ENCODE data around the gene TRIM44.

The TRIM44 gene

DNA sequence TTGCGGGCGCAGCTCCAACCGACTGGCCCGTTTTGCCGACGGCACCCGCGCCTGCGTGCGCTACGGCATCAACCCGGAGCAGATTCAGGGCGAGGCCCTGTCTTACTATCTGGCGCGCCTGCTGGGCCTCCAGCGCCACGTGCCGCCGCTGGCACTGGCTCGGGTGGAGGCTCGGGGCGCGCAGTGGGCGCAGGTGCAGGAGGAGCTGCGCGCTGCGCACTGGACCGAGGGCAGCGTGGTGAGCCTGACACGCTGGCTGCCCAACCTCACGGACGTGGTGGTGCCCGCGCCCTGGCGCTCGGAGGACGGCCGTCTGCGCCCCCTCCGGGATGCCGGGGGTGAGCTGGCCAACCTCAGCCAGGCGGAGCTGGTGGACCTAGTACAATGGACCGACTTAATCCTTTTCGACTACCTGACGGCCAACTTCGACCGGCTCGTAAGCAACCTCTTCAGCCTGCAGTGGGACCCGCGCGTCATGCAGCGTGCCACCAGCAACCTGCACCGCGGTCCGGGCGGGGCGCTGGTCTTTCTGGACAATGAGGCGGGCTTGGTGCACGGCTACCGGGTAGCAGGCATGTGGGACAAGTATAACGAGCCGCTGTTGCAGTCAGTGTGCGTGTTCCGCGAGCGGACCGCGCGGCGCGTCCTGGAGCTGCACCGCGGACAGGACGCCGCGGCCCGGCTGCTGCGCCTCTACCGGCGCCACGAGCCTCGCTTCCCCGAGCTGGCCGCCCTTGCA lies 43.3 kb upstream of the TRIM44 start:
- Histone ChIP-seq H3K27me3 (no peaks in the 10 kb centered on the region), H4K20me1 (peaks cover 0 to 48% (median 19%) of the 10 kb centered on the region in 11 experiments; a peak in 12 of 22 replicates), H3K9me3 (replicated peaks in 1 of 11) (no peaks in the 10 kb centered on the region), H3K4me3 (peak overlapping the region; percentile 68 to 89 (median 82)), H3K9ac (peak overlapping the region; percentile 90 to 99 (median 95)), H3K27ac (peak overlapping the region; percentile 76 to 97 (median 95)), H3K4me1 (peaks cover 46 to 55% (median 49%) of the 10 kb centered on the region in 10 experiments), H3K36me3 (peaks cover 0 to 13% (median 0%) of the 10 kb centered on the region in 11 experiments; a peak in 4 of 22 replicates), H3K4me2 (peak overlapping the region; percentile 85 to 99 (median 97))
- no peak for TF ChIP-seq Cebpa-rat (IDR thresholded peaks at IDR 0.05)

DNA sequence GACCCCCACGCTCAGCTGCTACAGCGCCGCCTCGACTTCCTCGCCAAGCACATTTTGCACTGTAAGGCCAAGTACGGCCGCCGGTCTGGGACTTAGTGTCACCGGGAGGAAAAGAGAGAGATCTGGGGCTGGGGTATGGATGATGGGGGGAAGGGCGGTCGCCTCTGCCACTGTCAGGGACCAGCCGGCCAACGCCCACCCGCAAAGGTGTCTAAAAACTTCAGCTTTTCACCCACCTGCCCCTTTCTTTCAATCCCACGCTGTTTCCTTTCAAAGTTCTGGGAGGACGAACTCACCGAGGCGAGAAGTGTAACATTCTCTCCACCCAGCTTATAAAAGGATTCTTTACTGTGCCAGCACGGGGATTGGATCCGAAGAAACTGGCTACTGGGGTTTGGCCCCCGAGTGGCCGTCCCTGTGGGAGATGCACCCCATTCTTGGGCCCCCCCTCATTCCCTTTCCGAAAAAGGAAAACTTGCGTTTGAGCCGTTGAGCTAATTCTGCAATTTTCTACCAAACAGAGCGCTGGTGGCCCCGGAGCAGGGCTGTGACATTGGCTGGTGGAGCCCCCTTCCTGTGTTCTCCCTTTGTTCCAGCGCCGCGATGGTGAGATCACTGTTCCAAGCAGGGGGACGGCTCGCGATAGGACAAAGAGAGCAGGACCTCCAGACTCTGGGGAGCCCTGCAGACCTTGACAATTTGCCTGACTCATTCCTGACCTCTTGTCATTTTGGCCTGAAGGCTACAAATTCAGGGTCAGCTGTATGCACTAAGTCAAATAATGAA lies 42.5 kb upstream of the TRIM44 start:
- Histone ChIP-seq H3K27ac (peak overlapping the region; percentile 23 to 97 (median 95); a peak in 21 of 22 replicates), H3K9ac (peak overlapping the region; percentile 90 to 99 (median 95)), H3K27me3 (no peaks in the 10 kb centered on the region), H3K4me3 (peak overlapping the region; percentile 68 to 89 (median 82)), H4K20me1 (peaks cover 0 to 48% (median 19%) of the 10 kb centered on the region in 11 experiments; a peak in 12 of 22 replicates), H3K36me3 (peaks cover 0 to 13% (median 0%) of the 10 kb centered on the region in 11 experiments; a peak in 4 of 22 replicates), H3K4me2 (peak overlapping the region; percentile 85 to 99 (median 97)), H3K4me1 (peaks cover 46 to 55% (median 49%) of the 10 kb centered on the region in 10 experiments), H3K9me3 (replicated peaks in 1 of 11) (no peaks in the 10 kb centered on the region)
- no peak for TF ChIP-seq Cebpa-rat (IDR thresholded peaks at IDR 0.05)

- peak overlapping the region; percentile 68 to 89 (median 82); a peak in 19 of 20 replicates for H3K4me3 ChIP-seq
- no peak for TF ChIP-seq Cebpa-rat (IDR thresholded peaks at IDR 0.05)
- H3K27me3 ChIP-seq, result no peaks in the 10 kb centered on the region
- peak overlapping the region in 7 of 11 experiments; percentile 95 to 97 (median 96); a peak in 12 of 22 replicates for H3K27ac ChIP-seq
- H3K9me3 ChIP-seq (replicated peaks in 1 of 11), result no peaks in the 10 kb centered on the region
- H3K9ac ChIP-seq, result peak overlapping the region in 10 of 11 experiments; percentile 16 to 99 (median 95); a peak in 17 of 22 replicates
- H3K4me2 ChIP-seq, result peak overlapping the region; percentile 85 to 99 (median 97)
- H3K4me1 ChIP-seq, result peaks cover 46 to 55% (median 49%) of the 10 kb centered on the region in 10 experiments
- peaks cover 0 to 48% (median 19%) of the 10 kb centered on the region in 11 experiments; a peak in 12 of 22 replicates for H4K20me1 ChIP-seq
- peaks cover 0 to 13% (median 0%) of the 10 kb centered on the region in 11 experiments; a peak in 4 of 22 replicates for H3K36me3 ChIP-seq
Observed at GRCh38 chr11:35620795-35621194, 41.8 kb upstream of the TRIM44 start.

DNA sequence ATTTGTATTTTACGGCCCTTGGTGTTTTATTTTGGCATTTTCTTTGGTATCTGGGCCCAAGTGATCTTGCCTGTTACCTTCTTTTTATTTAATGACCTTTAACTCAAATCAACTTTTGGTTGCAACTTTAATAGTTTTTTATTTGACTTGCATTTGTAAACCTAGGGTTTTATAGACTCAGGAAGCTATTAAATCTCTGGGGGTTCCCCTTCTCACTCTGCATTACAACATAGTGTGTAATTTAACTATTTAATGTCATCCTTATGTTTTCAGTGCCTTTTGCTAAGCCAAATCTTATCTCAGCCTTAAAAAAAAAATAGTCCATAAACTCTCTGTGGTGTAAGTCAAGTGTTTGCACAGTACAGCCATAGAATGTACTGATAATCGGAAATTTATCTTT lies 41.0 kb upstream of the TRIM44 start:
- Histone ChIP-seq H3K9me3 (replicated peaks in 1 of 11) (no peaks in the 10 kb centered on the region), H3K27ac (peak overlapping the region in 7 of 11 experiments; percentile 19 to 97 (median 96); a peak in 12 of 22 replicates), H3K27me3 (no peaks in the 10 kb centered on the region), H3K4me3 (peak overlapping the region in 9 of 10 experiments; percentile 68 to 89 (median 81); a peak in 15 of 20 replicates), H3K9ac (peak overlapping the region in 8 of 11 experiments; percentile 91 to 99 (median 96); a peak in 16 of 22 replicates), H3K4me1 (peaks cover 43 to 52% (median 46%) of the 10 kb centered on the region in 10 experiments), H3K36me3 (peaks cover 0 to 13% (median 0%) of the 10 kb centered on the region in 11 experiments; a peak in 4 of 22 replicates), H3K4me2 (peak overlapping the region; percentile 72 to 99 (median 96)), H4K20me1 (peaks cover 0 to 48% (median 19%) of the 10 kb centered on the region in 11 experiments; a peak in 12 of 22 replicates)
- no peak for TF ChIP-seq Cebpa-rat (IDR thresholded peaks at IDR 0.05)

- Histone ChIP-seq H4K20me1 (peaks cover 0 to 48% (median 19%) of the 10 kb centered on the region in 11 experiments; a peak in 12 of 22 replicates), H3K9ac (peak overlapping the region in 3 of 11 experiments; percentile 2 to 99 (median 97); a peak in 2 of 22 replicates), H3K9me3 (replicated peaks in 1 of 11) (no peaks in the 10 kb centered on the region), H3K27me3 (no peaks in the 10 kb centered on the region), H3K4me1 (peaks cover 39 to 47% (median 42%) of the 10 kb centered on the region in 10 experiments), H3K27ac (peak overlapping the region in 1 of 11 experiments; percentile 97; a peak in 2 of 22 replicates), H3K4me2 (peak overlapping the region; percentile 72 to 99 (median 96); a peak in 21 of 22 replicates), H3K36me3 (peaks cover 0 to 13% (median 0%) of the 10 kb centered on the region in 11 experiments; a peak in 4 of 22 replicates), H3K4me3 (peak overlapping the region in 2 of 10 experiments; percentile 68 to 76; a peak in 4 of 20 replicates)
- no peak for TF ChIP-seq Cebpa-rat (IDR thresholded peaks at IDR 0.05)
Observed at GRCh38 chr11:35622070-35622469, 40.5 kb upstream of the TRIM44 start.

GRCh38 chr11:35623621-35624168 lies 38.9 kb upstream of the TRIM44 start:
- H3K36me3 ChIP-seq, result peaks cover 0 to 13% (median 0%) of the 10 kb centered on the region in 11 experiments; a peak in 4 of 22 replicates
- H3K4me2 ChIP-seq, result peak overlapping the region in 8 of 11 experiments; percentile 11 to 99 (median 72); a peak in 11 of 22 replicates
- H3K27ac ChIP-seq, result no peak overlapping the region
- TF ChIP-seq Cebpa-rat (IDR thresholded peaks at IDR 0.05), result no peak
- H4K20me1 ChIP-seq, result peaks cover 0 to 48% (median 19%) of the 10 kb centered on the region in 11 experiments; a peak in 11 of 22 replicates
- no peak overlapping the region for H3K4me3 ChIP-seq
- no peak overlapping the region for H3K9ac ChIP-seq
- no peaks in the 10 kb centered on the region for H3K27me3 ChIP-seq
- no peaks in the 10 kb centered on the region for H3K9me3 ChIP-seq (replicated peaks in 1 of 11)
- peaks cover 30 to 40% (median 33%) of the 10 kb centered on the region in 10 experiments for H3K4me1 ChIP-seq

DNA sequence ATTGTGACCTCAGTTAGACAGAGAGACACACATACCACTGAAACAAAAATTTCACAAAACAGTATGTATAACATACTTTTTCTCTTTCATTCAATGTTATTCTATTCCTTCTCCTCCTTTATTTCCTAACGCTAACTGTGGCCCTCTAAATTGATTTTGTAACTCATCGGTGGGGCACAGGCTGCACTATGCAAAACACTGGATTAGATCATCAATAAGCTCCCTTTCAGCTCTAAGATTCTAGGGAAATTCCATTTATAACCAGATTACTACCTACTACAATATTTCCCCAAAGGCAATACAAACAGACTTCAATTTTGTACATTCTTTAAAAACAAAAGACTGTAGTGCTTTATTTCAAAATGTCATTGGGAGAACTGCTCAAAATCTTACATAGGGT lies 38.3 kb upstream of the TRIM44 start:
- Histone ChIP-seq H3K27ac (no peak overlapping the region), H3K9ac (no peak overlapping the region), H3K4me2 (no peak overlapping the region), H3K4me3 (no peak overlapping the region), H3K4me1 (peaks cover 30 to 40% (median 33%) of the 10 kb centered on the region in 10 experiments), H3K27me3 (no peaks in the 10 kb centered on the region), H3K9me3 (replicated peaks in 1 of 11) (no peaks in the 10 kb centered on the region), H4K20me1 (peaks cover 0 to 41% (median 19%) of the 10 kb centered on the region in 11 experiments; a peak in 11 of 22 replicates), H3K36me3 (peaks cover 0 to 13% (median 0%) of the 10 kb centered on the region in 11 experiments; a peak in 4 of 22 replicates)
- TF ChIP-seq Cebpa-rat (IDR thresholded peaks at IDR 0.05), result no peak

DNA sequence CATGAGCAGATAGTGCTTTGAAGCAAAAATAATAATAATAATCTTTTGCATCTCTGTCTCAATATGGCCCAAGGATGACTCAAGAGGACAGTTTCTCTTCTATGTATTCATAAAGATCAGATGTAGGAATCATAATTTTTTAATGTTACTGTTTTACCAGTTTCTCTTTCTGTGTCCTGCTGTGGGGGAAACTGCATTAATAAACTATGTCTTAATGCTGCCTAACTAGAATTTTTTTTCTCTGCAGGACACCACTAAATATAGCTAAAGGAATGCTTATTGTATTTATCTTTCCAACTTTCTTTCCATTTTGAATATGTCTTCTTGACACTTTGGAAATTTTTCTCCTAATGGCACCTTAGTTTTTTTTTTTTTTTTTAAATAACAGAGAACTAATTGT lies 37.8 kb upstream of the TRIM44 start:
- H3K9ac ChIP-seq, result no peak overlapping the region
- H3K4me1 ChIP-seq, result peaks cover 30 to 40% (median 33%) of the 10 kb centered on the region in 10 experiments
- no peaks in the 10 kb centered on the region for H3K27me3 ChIP-seq
- peaks cover 0 to 38% (median 19%) of the 10 kb centered on the region in 11 experiments; a peak in 11 of 22 replicates for H4K20me1 ChIP-seq
- H3K36me3 ChIP-seq, result peaks cover 0 to 13% (median 0%) of the 10 kb centered on the region in 11 experiments; a peak in 4 of 22 replicates
- no peaks in the 10 kb centered on the region for H3K9me3 ChIP-seq (replicated peaks in 1 of 11)
- H3K4me3 ChIP-seq, result no peak overlapping the region
- H3K4me2 ChIP-seq, result no peak overlapping the region
- no peak overlapping the region for H3K27ac ChIP-seq
- TF ChIP-seq Cebpa-rat (IDR thresholded peaks at IDR 0.05), result no peak
